SK-N-SH (cell line): ENCODE data around the gene OR2D2. TPM values are rescaled to one million over a fixed set of nuclear protein-coding genes. Genes with fewer than 3 reads are reported as not detected.

Experiments used
- CTCF ChIA-PET: fragments of 300-600, 350-600 bp; formaldehyde crosslinking; extraction: SDS; loops from one replicate; lab custom pipeline; 2021; lab: Yijun Ruan, JAX
- POLR2A ChIA-PET: fragments of 350-600 bp; sonication (Branson Sonifier 250); formaldehyde crosslinking; extraction: SDS; loops from one replicate; lab custom pipeline; 2020; ENCODE audit warnings: antibody characterized with exemption, inconsistent platforms; lab: Yijun Ruan, JAX
- DNase-seq: peaks from one replicate; pipeline ENCODE4 v3.0.0; 2012
- H2AFZ ChIP-seq: fragments of 200-600 bp; sonication (generic); 2 replicates; pipeline ENCODE4 v1.8.1; 2016; ENCODE audit warnings: antibody characterized with exemption, mild to moderate bottlenecking, low read depth
- H3F3A ChIP-seq: fragments of 200-600 bp; sonication (generic); replicated peaks from 2 replicates; pipeline ENCODE3; 2016; ENCODE audit warnings: antibody characterized with exemption, mild to moderate bottlenecking; ENCODE audit not compliant: insufficient read depth
- H3K27ac ChIP-seq, 2 experiments: fragments of 200-500 bp in 1 of 2; fragments of 200-600 bp in 1 of 2; sonication (Bioruptor generic) in 1 of 2; sonication (generic), shearing (Covaris generic) in 1 of 2; 2 replicates each; pipeline versions ENCODE4 v1.5.1 to v1.6.1; 2014 to 2016; ENCODE audit warnings: low read depth in 2 of 2, inconsistent platforms in 1 of 2, low read length in 1 of 2, mild to moderate bottlenecking in 1 of 2, mixed read lengths in 1 of 2
- H3K27me3 ChIP-seq: fragments of 200-600 bp; sonication (generic), shearing (Covaris generic); 2 replicates; pipeline ENCODE4 v1.6.1; 2016; ENCODE audit warnings: mixed run types; ENCODE audit not compliant: insufficient read depth
- H3K36me3 ChIP-seq, 2 experiments: fragments of 200-500 bp in 1 of 2; fragments of 200-600 bp in 1 of 2; sonication (Bioruptor generic) in 1 of 2; sonication (generic) in 1 of 2; replicated peaks in 1 of 2; 2 replicates each; pipeline versions ENCODE3 to v1.5.1; 2014 to 2016; ENCODE audit warnings: low read length in 1 of 2, mild to moderate bottlenecking in 1 of 2; ENCODE audit not compliant: insufficient read depth in 2 of 2, control insufficient read depth in 1 of 2
- H3K4me1 ChIP-seq, 2 experiments: fragments of 200-500 bp in 1 of 2; fragments of 200-600 bp in 1 of 2; sonication (Bioruptor generic) in 1 of 2; sonication (generic), shearing (Covaris generic) in 1 of 2; 2 replicates each; pipeline versions ENCODE4 v1.5.1 to v1.6.1; 2014 to 2016; ENCODE audit warnings: low read depth in 1 of 2, low read length in 1 of 2, mixed run types in 1 of 2; ENCODE audit not compliant: insufficient read depth in 2 of 2, control insufficient read depth in 1 of 2
- H3K4me2 ChIP-seq: fragments of 200-600 bp; sonication (generic), shearing (Covaris generic); 2 replicates; pipeline ENCODE4 v1.6.1; 2017; ENCODE audit warnings: mixed run types
- H3K4me3 ChIP-seq, 2 experiments: fragments of 200-500 bp in 1 of 2; fragments of 200-600 bp in 1 of 2; sonication (Bioruptor generic) in 1 of 2; sonication (generic), shearing (Covaris generic) in 1 of 2; 2 replicates each; pipeline versions ENCODE4 v1.5.1 to v1.8.1; 2014 to 2016; ENCODE audit warnings: low read depth in 2 of 2, inconsistent platforms in 1 of 2, low read length in 1 of 2, mild to moderate bottlenecking in 1 of 2, mixed read lengths in 1 of 2, moderate library complexity in 1 of 2
- H3K79me2 ChIP-seq: fragments of 200-600 bp; sonication (generic); 2 replicates; pipeline ENCODE4 v1.8.1; 2017; ENCODE audit warnings: mild to moderate bottlenecking; ENCODE audit not compliant: insufficient read depth
- H3K9ac ChIP-seq: fragments of 200-600 bp; sonication (generic); 2 replicates; pipeline ENCODE4 v1.6.1; 2017; ENCODE audit warnings: mixed run types
- H3K9me2 ChIP-seq: fragments of 200-600 bp; sonication (generic); 2 replicates; pipeline ENCODE4 v1.6.1; 2017; ENCODE audit warnings: mixed run types
- H3K9me3 ChIP-seq: fragments of 200-600 bp; sonication (generic); 2 replicates; pipeline ENCODE4 v1.6.1; 2017; ENCODE audit warnings: mixed run types, mild to moderate bottlenecking, moderate library complexity
- H4K20me1 ChIP-seq: fragments of 200-600 bp; sonication (generic); 2 replicates; pipeline ENCODE4 v1.6.1; 2017; ENCODE audit warnings: mild to moderate bottlenecking, mixed run types; ENCODE audit not compliant: insufficient read depth
- CHD2 ChIP-seq: fragments of 150-350 bp; IDR thresholded peaks from 2 replicates; pipeline ENCODE4 v1.6.1; 2018; ENCODE audit warnings: low read length; ENCODE audit not compliant: partially characterized antibody
- ELF1 ChIP-seq: IDR thresholded peaks from 2 replicates; pipeline ENCODE4 v1.4.0; 2012
- FOXJ3 ChIP-seq: sonication (generic); formaldehyde crosslinking; IDR thresholded peaks from 2 replicates; pipeline ENCODE4 v1.5.1; 2020; ENCODE audit warnings: mild to moderate bottlenecking, missing genetic modification reagents
- GABPA ChIP-seq: IDR thresholded peaks from 2 replicates; pipeline ENCODE4 v1.4.0; 2012; ENCODE audit warnings: low read depth, mild to moderate bottlenecking
- IRF3 ChIP-seq: fragments of 150-350 bp; IDR thresholded peaks from 2 replicates; pipeline ENCODE4 v1.6.1; 2016; ENCODE audit warnings: mild to moderate bottlenecking, low read depth, low read length
- JUND ChIP-seq: IDR thresholded peaks from 2 replicates; pipeline ENCODE4 v1.4.0; 2012
- NFIC ChIP-seq: IDR thresholded peaks from 2 replicates; pipeline ENCODE4 v1.4.0; 2012; ENCODE audit warnings: borderline replicate concordance
- POLR2AphosphoS5 ChIP-seq: IDR thresholded peaks from 2 replicates; pipeline ENCODE4 v1.6.1; 2012; ENCODE audit warnings: low read depth, low read length
- RCOR1 ChIP-seq: fragments of 150-350 bp; IDR thresholded peaks from 2 replicates; pipeline ENCODE4 v1.6.1; 2017; ENCODE audit warnings: antibody characterized with exemption, low read length
- SIN3A ChIP-seq: IDR thresholded peaks from 2 replicates; pipeline ENCODE4 v1.6.1; 2012; ENCODE audit warnings: low read depth, mild to moderate bottlenecking, low read length, moderate library complexity, borderline replicate concordance
- SMC3 ChIP-seq: IDR thresholded peaks from 2 replicates; pipeline ENCODE4 v1.6.1; 2012; ENCODE audit warnings: low read depth, low read length, improper control_type of control experiment
- TAF1 ChIP-seq: IDR thresholded peaks from 2 replicates; pipeline ENCODE4 v1.6.1; 2012; ENCODE audit warnings: low read depth, mild to moderate bottlenecking, low read length, moderate library complexity, borderline replicate concordance
- WGBS: methylation state at CpG from one replicate; pipeline ENCODE4 v1.1.6; 2017; ENCODE audit warnings: low lambda C conversion rate; 5-methylcytosine and 5-hydroxymethylcytosine counted together
- polyA plus RNA-seq, 3 experiments: library from polyadenylated mRNA; depleted of rRNA; stranded (reverse); fragments of >200 nt; gene quantifications; 2 replicates each; pipeline ENCODE4 v1.2.3, GENCODE V29; 2012
- TF ChIP-seq, protein P1 (sequence below): IDR thresholded peaks from 2 replicates; pipeline ENCODE4 v1.4.0; 2012; ENCODE audit warnings: low read depth, borderline replicate concordance
- TF ChIP-seq, protein P2 (sequence below): IDR thresholded peaks from 2 replicates; pipeline ENCODE4 v1.4.0; 2012; ENCODE audit warnings: low read depth, borderline replicate concordance
- TF ChIP-seq, protein P3 (sequence below): fragments of 200-600 bp; sonication (generic); IDR thresholded peaks from 2 replicates; pipeline ENCODE4 v1.6.1; 2017; ENCODE audit warnings: antibody characterized with exemption, mild to moderate bottlenecking, moderate library complexity

OR2D2 gene
- polyA plus RNA-seq, 1 of the 3 experiments (the other 2 are of a cell fraction) = not detected

DNA sequence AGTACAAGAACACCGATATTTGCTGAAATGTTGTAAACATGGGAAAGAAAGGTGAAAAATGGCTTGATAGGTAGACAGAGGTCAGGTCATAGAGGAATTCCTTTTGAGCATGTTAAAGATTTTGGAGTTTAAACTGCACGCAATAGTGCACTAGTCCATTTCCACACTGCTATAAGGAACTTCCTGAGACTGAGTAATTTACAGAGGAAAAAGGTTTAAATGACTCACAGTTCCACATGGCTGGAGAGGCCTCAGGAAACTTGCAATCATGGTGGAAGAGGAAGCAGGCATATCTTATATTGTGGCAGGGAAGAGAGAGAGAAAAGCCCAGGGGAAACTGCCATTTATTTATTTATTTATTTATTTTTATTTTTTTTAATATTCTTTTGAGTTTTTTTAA lies 41.8 kb downstream of the OR2D2 start:
- CTCF ChIA-PET = no interaction called here
- Histone ChIP-seq H3K27ac (no peak overlapping the region), H3K4me3 (no peak overlapping the region), H3K27me3 (no peaks in the 10 kb centered on the region), H2AFZ (no peak overlapping the region), H3K36me3 (no peaks in the 10 kb centered on the region), H3K4me2 (no peak overlapping the region), H3K9ac (no peak overlapping the region), H3K9me3 (no peaks in the 10 kb centered on the region), H3F3A (no peaks in the 10 kb centered on the region), H4K20me1 (no peaks in the 10 kb centered on the region), H3K79me2 (no peaks in the 10 kb centered on the region), H3K9me2 (no peaks in the 10 kb centered on the region), H3K4me1 (no peaks in the 10 kb centered on the region)
- TF ChIP-seq SIN3A (no peak), FOXJ3 (CRISPR knock-in tag) (no peak), ELF1 (no peak), RCOR1 (no peak), GABPA (no peak), IRF3 (no peak), CHD2 (no peak)
- TF ChIP-seq, protein P1, sequence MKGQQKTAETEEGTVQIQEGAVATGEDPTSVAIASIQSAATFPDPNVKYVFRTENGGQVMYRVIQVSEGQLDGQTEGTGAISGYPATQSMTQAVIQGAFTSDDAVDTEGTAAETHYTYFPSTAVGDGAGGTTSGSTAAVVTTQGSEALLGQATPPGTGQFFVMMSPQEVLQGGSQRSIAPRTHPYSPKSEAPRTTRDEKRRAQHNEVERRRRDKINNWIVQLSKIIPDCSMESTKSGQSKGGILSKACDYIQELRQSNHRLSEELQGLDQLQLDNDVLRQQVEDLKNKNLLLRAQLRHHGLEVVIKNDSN = no peak
- no peak for DNase-seq
- POLR2A ChIA-PET = no interaction called here
- 10% methylated on average over 2 of the region's 2 CpGs for WGBS

- no peak within 1 kb of the TSS for H3K9ac ChIP-seq
- no peak within 1 kb of the TSS for H3K27ac ChIP-seq
- H3K9me2 ChIP-seq = no peaks in the 10 kb centered on the region
- DNase-seq = no peak
- H3K4me1 ChIP-seq = no peaks in the 10 kb centered on the region
- WGBS = under 1% methylated on average over 3 of the region's 3 CpGs
- no peaks in the 10 kb centered on the region for H3K79me2 ChIP-seq
- no peaks in the 10 kb centered on the region for H3K27me3 ChIP-seq
- TF ChIP-seq, protein P2, sequence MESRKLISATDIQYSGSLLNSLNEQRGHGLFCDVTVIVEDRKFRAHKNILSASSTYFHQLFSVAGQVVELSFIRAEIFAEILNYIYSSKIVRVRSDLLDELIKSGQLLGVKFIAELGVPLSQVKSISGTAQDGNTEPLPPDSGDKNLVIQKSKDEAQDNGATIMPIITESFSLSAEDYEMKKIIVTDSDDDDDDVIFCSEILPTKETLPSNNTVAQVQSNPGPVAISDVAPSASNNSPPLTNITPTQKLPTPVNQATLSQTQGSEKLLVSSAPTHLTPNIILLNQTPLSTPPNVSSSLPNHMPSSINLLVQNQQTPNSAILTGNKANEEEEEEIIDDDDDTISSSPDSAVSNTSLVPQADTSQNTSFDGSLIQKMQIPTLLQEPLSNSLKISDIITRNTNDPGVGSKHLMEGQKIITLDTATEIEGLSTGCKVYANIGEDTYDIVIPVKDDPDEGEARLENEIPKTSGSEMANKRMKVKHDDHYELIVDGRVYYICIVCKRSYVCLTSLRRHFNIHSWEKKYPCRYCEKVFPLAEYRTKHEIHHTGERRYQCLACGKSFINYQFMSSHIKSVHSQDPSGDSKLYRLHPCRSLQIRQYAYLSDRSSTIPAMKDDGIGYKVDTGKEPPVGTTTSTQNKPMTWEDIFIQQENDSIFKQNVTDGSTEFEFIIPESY = no peak
- TF ChIP-seq NFIC = no peak
- no peak for TF ChIP-seq SIN3A
- no peak for TF ChIP-seq POLR2AphosphoS5
- no peak for TF ChIP-seq TAF1
- TF ChIP-seq RCOR1 = no peak
- TF ChIP-seq, protein P3, sequence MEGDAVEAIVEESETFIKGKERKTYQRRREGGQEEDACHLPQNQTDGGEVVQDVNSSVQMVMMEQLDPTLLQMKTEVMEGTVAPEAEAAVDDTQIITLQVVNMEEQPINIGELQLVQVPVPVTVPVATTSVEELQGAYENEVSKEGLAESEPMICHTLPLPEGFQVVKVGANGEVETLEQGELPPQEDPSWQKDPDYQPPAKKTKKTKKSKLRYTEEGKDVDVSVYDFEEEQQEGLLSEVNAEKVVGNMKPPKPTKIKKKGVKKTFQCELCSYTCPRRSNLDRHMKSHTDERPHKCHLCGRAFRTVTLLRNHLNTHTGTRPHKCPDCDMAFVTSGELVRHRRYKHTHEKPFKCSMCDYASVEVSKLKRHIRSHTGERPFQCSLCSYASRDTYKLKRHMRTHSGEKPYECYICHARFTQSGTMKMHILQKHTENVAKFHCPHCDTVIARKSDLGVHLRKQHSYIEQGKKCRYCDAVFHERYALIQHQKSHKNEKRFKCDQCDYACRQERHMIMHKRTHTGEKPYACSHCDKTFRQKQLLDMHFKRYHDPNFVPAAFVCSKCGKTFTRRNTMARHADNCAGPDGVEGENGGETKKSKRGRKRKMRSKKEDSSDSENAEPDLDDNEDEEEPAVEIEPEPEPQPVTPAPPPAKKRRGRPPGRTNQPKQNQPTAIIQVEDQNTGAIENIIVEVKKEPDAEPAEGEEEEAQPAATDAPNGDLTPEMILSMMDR = no peak
- TF ChIP-seq SMC3 = no peak
- TF ChIP-seq JUND = no peak
- ChIA-PET CTCF (no interaction called here), POLR2A (no interaction called here)
- no peak within 1 kb of the TSS for H3K4me3 ChIP-seq
- H2AFZ ChIP-seq = no peak within 1 kb of the TSS
- H3K9me3 ChIP-seq = no peaks in the 10 kb centered on the region
- H4K20me1 ChIP-seq = no peaks in the 10 kb centered on the region
- H3F3A ChIP-seq = no peaks in the 10 kb centered on the region
- H3K4me2 ChIP-seq = no peak within 1 kb of the TSS
- H3K36me3 ChIP-seq = no peaks in the 10 kb centered on the region
These were observed 46.9 kb downstream of the OR2D2 start, which contains the start of gene OR10A5 for GRCh38 chr11:6845383-6845782. TSS of gene OR10A5 (plus strand) at chr11:6845683. CDS start at chr11:6845683, 0 bp downstream.
